ENCODE measurements around the gene OR4A5. TPM values are rescaled to one million over a fixed set of nuclear protein-coding genes. Genes with fewer than 3 reads are reported as not detected.
"Not testable (repeated sequence)": the region's sequence is repeated elsewhere in the genome, so short reads cannot be mapped to it uniquely, and the experiment has no call there.

OR4A5 gene, protein sequence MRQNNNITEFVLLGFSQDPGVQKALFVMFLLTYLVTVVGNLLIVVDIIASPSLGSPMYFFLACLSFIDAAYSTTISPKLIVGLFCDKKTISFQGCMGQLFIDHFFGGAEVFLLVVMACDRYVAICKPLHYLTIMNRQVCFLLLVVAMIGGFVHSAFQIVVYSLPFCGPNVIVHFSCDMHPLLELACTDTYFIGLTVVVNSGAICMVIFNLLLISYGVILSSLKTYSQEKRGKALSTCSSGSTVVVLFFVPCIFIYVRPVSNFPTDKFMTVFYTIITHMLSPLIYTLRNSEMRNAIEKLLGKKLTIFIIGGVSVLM
- total RNA-seq: not detected
- long read RNA-seq: 0 reads

GRCh38 chr11:54706532-54706931, at the start of gene OR4A5:
TSS of gene OR4A5 (plus strand) at chr11:54706832. CDS start at chr11:54706885, 53 bp downstream.
- 0% methylated on average over 1 of the region's 1 CpG for WGBS (ENCODE audit: insufficient coverage, low coverage, low lambda C conversion rate, missing lambda C conversion rate)
- H3K27me3 ChIP-seq; H3K4me1 ChIP-seq; H3K36me3 ChIP-seq; H3K9me3 ChIP-seq; DNase-seq; H3K27ac ChIP-seq; H3K4me3 ChIP-seq; intact Hi-C loops (cut with DNase I); ATAC-seq: not testable (repeated sequence)

DNA sequence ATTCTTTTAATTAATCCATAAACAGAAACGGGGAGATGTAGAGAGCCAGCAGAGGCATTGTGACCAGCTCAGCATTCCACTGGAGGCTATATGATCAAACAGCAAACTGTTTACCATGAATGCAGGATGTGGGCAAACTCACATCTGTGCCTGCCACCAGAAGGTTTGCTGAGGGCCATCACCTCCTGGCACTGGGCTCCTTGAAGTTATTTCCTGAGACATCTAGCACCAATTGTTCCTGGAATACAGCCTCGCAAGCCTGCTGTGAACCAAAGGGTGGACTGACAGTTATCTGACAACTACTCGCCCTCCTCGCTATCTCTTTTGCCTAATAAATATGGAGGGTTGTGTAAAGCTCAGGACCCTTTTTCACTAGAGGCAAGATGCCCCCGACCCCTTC, 13.5 kb downstream of the OR4A5 start:
- H3K4me3 ChIP-seq; H3K9me3 ChIP-seq; ATAC-seq; H3K4me1 ChIP-seq; intact Hi-C loops (cut with DNase I); H3K36me3 ChIP-seq; H3K27me3 ChIP-seq; DNase-seq; H3K27ac ChIP-seq: not testable (repeated sequence)
- 48% methylated on average over 5 of the region's 5 CpGs for WGBS (ENCODE audit: insufficient coverage, low coverage, low lambda C conversion rate, missing lambda C conversion rate)

Other genes with a start within 250 kb of the OR4A5 start
- gene OR4C46, start 102.8 kb upstream of the OR4A5 start, total RNA-seq: not detected

Measured in right lobe of liver (tissue), 6 donors.